Suprapubic skin (tissue), 4 donors: ENCODE data around the gene SEPTIN10.

Experiments
- POLR2A ChIP-seq, 2 donors: fragments of 450-650 bp; IDR thresholded peaks; one replicate each; pipeline ENCODE4 v1.6.1; 2017; ENCODE audit warnings: antibody characterized with exemption in 2 of 2, mild to moderate bottlenecking in 2 of 2, moderate library complexity in 2 of 2
- POLR2AphosphoS5 ChIP-seq, 3 donors: sonication (generic); formaldehyde crosslinking; IDR thresholded peaks; one replicate each; pipeline ENCODE4 v1.6.1; 2017; ENCODE audit warnings: antibody characterized with exemption in 3 of 3
- TF ChIP-seq, protein P1 (sequence below), 2 donors: fragments of 200-600 bp in 1 of 2; fragments of 450-650 bp in 1 of 2; sonication (generic) in 1 of 2; IDR thresholded peaks; one replicate each; pipeline ENCODE4 v1.5.1; 2016 to 2019; ENCODE audit warnings: antibody characterized with exemption in 2 of 2, mild to moderate bottlenecking in 1 of 2, moderate library complexity in 1 of 2

DNA sequence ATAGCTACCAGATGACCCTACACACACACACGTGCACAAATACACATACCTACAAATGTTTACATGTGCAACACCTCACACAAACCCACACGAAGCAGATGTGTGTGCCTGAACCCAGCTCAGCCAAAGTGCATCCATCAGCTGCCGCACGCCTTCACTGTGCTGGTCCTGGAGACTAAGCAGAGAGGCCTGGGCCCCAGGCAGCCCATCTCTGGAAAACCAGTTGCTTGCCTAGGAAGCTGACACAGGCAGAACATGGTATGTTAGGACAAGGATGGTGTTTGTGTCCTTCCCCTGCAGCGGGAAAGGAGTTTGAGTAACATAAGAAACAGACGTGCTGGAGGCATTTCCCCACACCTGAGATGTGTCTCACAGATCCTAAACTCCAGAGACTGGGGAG is 86.7 kb downstream of the SEPTIN10 start:
- TF ChIP-seq, protein P1, sequence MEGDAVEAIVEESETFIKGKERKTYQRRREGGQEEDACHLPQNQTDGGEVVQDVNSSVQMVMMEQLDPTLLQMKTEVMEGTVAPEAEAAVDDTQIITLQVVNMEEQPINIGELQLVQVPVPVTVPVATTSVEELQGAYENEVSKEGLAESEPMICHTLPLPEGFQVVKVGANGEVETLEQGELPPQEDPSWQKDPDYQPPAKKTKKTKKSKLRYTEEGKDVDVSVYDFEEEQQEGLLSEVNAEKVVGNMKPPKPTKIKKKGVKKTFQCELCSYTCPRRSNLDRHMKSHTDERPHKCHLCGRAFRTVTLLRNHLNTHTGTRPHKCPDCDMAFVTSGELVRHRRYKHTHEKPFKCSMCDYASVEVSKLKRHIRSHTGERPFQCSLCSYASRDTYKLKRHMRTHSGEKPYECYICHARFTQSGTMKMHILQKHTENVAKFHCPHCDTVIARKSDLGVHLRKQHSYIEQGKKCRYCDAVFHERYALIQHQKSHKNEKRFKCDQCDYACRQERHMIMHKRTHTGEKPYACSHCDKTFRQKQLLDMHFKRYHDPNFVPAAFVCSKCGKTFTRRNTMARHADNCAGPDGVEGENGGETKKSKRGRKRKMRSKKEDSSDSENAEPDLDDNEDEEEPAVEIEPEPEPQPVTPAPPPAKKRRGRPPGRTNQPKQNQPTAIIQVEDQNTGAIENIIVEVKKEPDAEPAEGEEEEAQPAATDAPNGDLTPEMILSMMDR (IDR thresholded peaks at IDR 0.05): no peak
- no peak for TF ChIP-seq POLR2A (IDR thresholded peaks at IDR 0.05)
- no peak for TF ChIP-seq POLR2AphosphoS5 (IDR thresholded peaks at IDR 0.05)
